IMR-90 (cell line): Measurements from ENCODE around the gene RAB31. TPM values are rescaled to one million over a fixed set of nuclear protein-coding genes. Genes with fewer than 3 reads are reported as not detected.

Experiments used
- ATAC-seq: fragments of 200-7000 bp; cut with Tn5 transposase; 2 replicates; pipeline ENCODE4 v1.9.1; 2020; ENCODE audit warnings: low read depth, mild to moderate bottlenecking, moderate library complexity
- BruUV-seq: library from RNA; stranded (reverse); fragments of 400-500 nt; replicated peaks from 2 replicates; lab custom pipeline; 2021; lab: Mats Ljungman, UMichigan
- CTCF ChIA-PET: fragments of 300-600 bp; formaldehyde crosslinking; extraction: SDS; loops from one replicate; lab custom pipeline; 2021; ENCODE audit warnings: antibody characterized with exemption; lab: Yijun Ruan, JAX
- POLR2A ChIA-PET: fragments of 300-600 bp; sonication (Branson Sonifier 250); formaldehyde crosslinking; loops from one replicate; lab custom pipeline; 2022; ENCODE audit warnings: antibody characterized with exemption; ENCODE audit not compliant: unreplicated experiment; lab: Charles Lee
- DNase-seq: peaks from one replicate; pipeline ENCODE4 v3.0.0; 2013
- H2AFZ ChIP-seq: replicated peaks from 2 replicates; pipeline ENCODE3; 2013; ENCODE audit warnings: low read length, mild to moderate bottlenecking; ENCODE audit not compliant: poor library complexity
- H2AK5ac ChIP-seq: 2 replicates; pipeline ENCODE4 v1.6.1; 2013; ENCODE audit warnings: low read depth, low read length, inconsistent platforms
- H2AK9ac ChIP-seq: replicated peaks from 2 replicates; pipeline ENCODE3; 2013; ENCODE audit warnings: mild to moderate bottlenecking, low read depth, low read length, moderate library complexity; ENCODE audit not compliant: poor library complexity
- H2BK120ac ChIP-seq: 2 replicates; pipeline ENCODE4 v1.6.1; 2013; ENCODE audit warnings: low read depth, low read length, inconsistent platforms
- H2BK15ac ChIP-seq: 3 replicates; pipeline ENCODE4 v1.6.1; 2013; ENCODE audit warnings: low read depth, low read length, inconsistent platforms
- H2BK20ac ChIP-seq: 2 replicates; pipeline ENCODE4 v1.6.1; 2013; ENCODE audit warnings: low read depth, mild to moderate bottlenecking, inconsistent platforms, low read length, moderate library complexity
- H2BK5ac ChIP-seq: 2 replicates; pipeline ENCODE4 v1.6.1; 2013; ENCODE audit warnings: mild to moderate bottlenecking, low read depth, low read length, inconsistent platforms; ENCODE audit not compliant: poor library complexity, severe bottlenecking
- H3K14ac ChIP-seq: replicated peaks from 2 replicates; pipeline ENCODE4 v1.6.1; 2013; ENCODE audit warnings: low read depth, low read length, inconsistent platforms
- H3K18ac ChIP-seq: 2 replicates; pipeline ENCODE4 v1.6.1; 2013; ENCODE audit warnings: low read depth, low read length, control low read depth
- H3K23ac ChIP-seq: 2 replicates; pipeline ENCODE4 v1.6.1; 2013; ENCODE audit warnings: low read depth, low read length, inconsistent platforms
- H3K27ac ChIP-seq: 2 replicates; pipeline ENCODE4 v1.5.1; 2013; ENCODE audit warnings: mild to moderate bottlenecking, control low read depth, low read length; ENCODE audit not compliant: insufficient read depth
- H3K27me3 ChIP-seq: 2 replicates; pipeline ENCODE4 v1.6.1; 2013; ENCODE audit warnings: low read length; ENCODE audit not compliant: control insufficient read depth, insufficient read depth
- H3K36me3 ChIP-seq: 2 replicates; pipeline ENCODE4 v1.6.1; 2013; ENCODE audit warnings: low read length, mixed read lengths; ENCODE audit not compliant: control insufficient read depth, insufficient read depth
- H3K4ac ChIP-seq: 2 replicates; pipeline ENCODE4 v1.6.1; 2013; ENCODE audit warnings: low read depth, low read length, inconsistent platforms
- H3K4me1 ChIP-seq: 2 replicates; pipeline ENCODE4 v1.6.1; 2013; ENCODE audit warnings: low read length, mixed read lengths; ENCODE audit not compliant: control insufficient read depth, insufficient read depth
- H3K4me2 ChIP-seq: 2 replicates; pipeline ENCODE4 v1.6.1; 2013; ENCODE audit warnings: low read depth, mild to moderate bottlenecking, control low read depth, low read length, moderate library complexity
- H3K4me3 ChIP-seq: 2 replicates; pipeline ENCODE4 v1.5.1; 2013; ENCODE audit warnings: low read depth, mild to moderate bottlenecking, control low read depth, low read length, moderate library complexity; ENCODE audit not compliant: insufficient read depth
- H3K56ac ChIP-seq: 2 replicates; pipeline ENCODE4 v1.6.1; 2013; ENCODE audit warnings: low read length, inconsistent platforms; ENCODE audit not compliant: insufficient read depth; ENCODE audit errors: extremely low read depth
- H3K79me1 ChIP-seq, 2 experiments: 2 replicates each; pipeline ENCODE4 v1.6.1; 2013; ENCODE audit warnings: low read length in 2 of 2, inconsistent platforms in 1 of 2, low read depth in 1 of 2
- H3K9ac ChIP-seq: 2 replicates; pipeline ENCODE4 v1.6.1; 2013; ENCODE audit warnings: low read depth, low read length, control low read depth
- H3K9me1 ChIP-seq: 2 replicates; pipeline ENCODE4 v1.6.1; 2013; ENCODE audit warnings: low read length, inconsistent platforms; ENCODE audit not compliant: insufficient read depth
- H3K9me3 ChIP-seq: 2 replicates; pipeline ENCODE4 v1.6.1; 2013; ENCODE audit warnings: low read length; ENCODE audit not compliant: control insufficient read depth, insufficient read depth
- H4K20me1 ChIP-seq: 2 replicates; pipeline ENCODE4 v1.6.1; 2013; ENCODE audit warnings: low read length, inconsistent platforms; ENCODE audit not compliant: insufficient read depth
- H4K5ac ChIP-seq: 2 replicates; pipeline ENCODE4 v1.6.1; 2013; ENCODE audit warnings: mild to moderate bottlenecking, low read depth, low read length, control low read depth
- H4K8ac ChIP-seq, 2 experiments: 2 replicates each; pipeline ENCODE4 v1.6.1; 2013; ENCODE audit warnings: low read depth in 2 of 2, low read length in 2 of 2, control low read depth in 1 of 2, inconsistent platforms in 1 of 2
- H4K91ac ChIP-seq: 2 replicates; pipeline ENCODE4 v1.6.1; 2013; ENCODE audit warnings: low read depth, low read length, inconsistent platforms; ENCODE audit not compliant: insufficient read depth
- CEBPB ChIP-seq: IDR thresholded peaks from 2 replicates; pipeline ENCODE4 v1.6.1; 2012; ENCODE audit warnings: low read depth, low read length, improper control_type of control experiment
- FOS ChIP-seq: fragments of 150-350 bp; IDR thresholded peaks from 2 replicates; pipeline ENCODE4 v1.6.1; 2016; ENCODE audit warnings: low read depth, low read length
- MAZ ChIP-seq: IDR thresholded peaks from 2 replicates; pipeline ENCODE4 v1.6.1; 2012; ENCODE audit warnings: low read depth, mild to moderate bottlenecking, low read length, improper control_type of control experiment, moderate library complexity, borderline replicate concordance
- MXI1 ChIP-seq: IDR thresholded peaks from 2 replicates; pipeline ENCODE4 v1.6.1; 2012; ENCODE audit warnings: low read depth, mild to moderate bottlenecking, low read length, moderate library complexity, borderline replicate concordance
- RAD21 ChIP-seq: IDR thresholded peaks from 2 replicates; pipeline ENCODE4 v1.6.1; 2012; ENCODE audit warnings: low read length, improper control_type of control experiment
- RFX5 ChIP-seq: IDR thresholded peaks from 2 replicates; pipeline ENCODE4 v1.8.0; 2012; ENCODE audit warnings: low read depth, mild to moderate bottlenecking, low read length, moderate library complexity
- WGBS, 2 experiments: methylation state at CpG; one replicate each; pipeline versions ENCODE4 v1.1.5 to v1.1.7; 2013; ENCODE audit warnings: missing lambda C conversion rate in 2 of 2; ENCODE audit not compliant: insufficient read length in 1 of 2; ENCODE audit errors: extremely low coverage in 2 of 2; 5-methylcytosine and 5-hydroxymethylcytosine counted together
- dilution Hi-C: fragments of 300-500 bp; cut with HindIII; formaldehyde crosslinking; loops from one replicate; pipeline ENCODE4 v1.14.3; 2018; ENCODE audit warnings: low sequenced_read_pairs; ENCODE audit not compliant: unreplicated experiment
- in situ Hi-C: fragments of 300-500 bp; cut with MboI; formaldehyde crosslinking; loops from 3 replicates; pipeline ENCODE4 v1.14.3; 2019; ENCODE audit warnings: low sequenced_read_pairs, inconsistent platforms, mixed read lengths
- intact Hi-C: fragments of 100-400 bp; cut with micrococcal nuclease; formaldehyde crosslinking; loops from 2 replicates; pipeline ENCODE4 v1.10.0; 2022
- polyA plus RNA-seq, 3 experiments: library from polyadenylated mRNA; depleted of rRNA; stranded (reverse); fragments of >200 nt; gene quantifications; 2 replicates each; pipeline ENCODE4 v1.2.3, GENCODE V29; 2012; ENCODE audit warnings: low replicate concordance in 1 of 3
- total RNA-seq: library from RNA; depleted of rRNA; stranded (reverse); fragments of >200 nt; gene quantifications from 2 replicates; pipeline ENCODE4 v1.2.3, GENCODE V29; 2012

The RAB31 gene
- total and polyA plus RNA-seq, 2 of the 4 experiments (the other 2 are of a cell fraction), result 13.8 to 26.9 TPM

- no TSS peak for BruUV-seq
- in situ Hi-C loops, result no loop called here
- CTCF ChIA-PET, result no interaction called here
These were observed 141.5 kb downstream of the RAB31 start for GRCh38 chr18:9849407-9850283.

More at GRCh38 chr18:9849407-9850283, 141.5 kb downstream of the RAB31 start:
- TF ChIP-seq MAZ, result no peak
- TF ChIP-seq CEBPB, result no peak
- TF ChIP-seq RAD21, result no peak
- TF ChIP-seq MXI1, result no peak
- TF ChIP-seq RFX5, result no peak
- TF ChIP-seq FOS, result no peak
- H2BK120ac ChIP-seq, result no peak overlapping the region
- H3K4me3 ChIP-seq, result no peak overlapping the region
- 0 out of 2 replicates have a peak, but pooled peaks cover 2% of the 10 kb centered on the region for H3K9me3 ChIP-seq
- H3K27ac ChIP-seq, result no peak overlapping the region
- H2AFZ ChIP-seq, result no peak overlapping the region
- no peak overlapping the region for H3K18ac ChIP-seq
- peaks cover 4 to 5% of the 10 kb centered on the region in 2 experiments; a peak in 3 of 4 replicates for H3K79me1 ChIP-seq
- H4K91ac ChIP-seq, result no peak overlapping the region
- H3K4me2 ChIP-seq, result no peak overlapping the region
- no peak overlapping the region for H3K56ac ChIP-seq
- H3K4ac ChIP-seq, result no peak overlapping the region
- no peak overlapping the region for H2BK5ac ChIP-seq
- H3K23ac ChIP-seq, result no peak overlapping the region
- no peak for ATAC-seq
- dilution Hi-C loops, result no loop called here
- no peak overlapping the region for H3K9ac ChIP-seq
- 91% methylated on average over 12 of the region's 18 CpGs; no CpG with 5 or more reads in 1 of the 2 experiments for WGBS, 2 experiments
- H2AK5ac ChIP-seq, result no peak overlapping the region
- H2AK9ac ChIP-seq, result no peak overlapping the region
- no peak for DNase-seq
- peaks cover 4% of the 10 kb centered on the region for H3K4me1 ChIP-seq
- H4K8ac ChIP-seq, result no peak overlapping the region
- no peak overlapping the region for H4K5ac ChIP-seq
- POLR2A ChIA-PET, result no interaction called here
- no peaks in the 10 kb centered on the region for H4K20me1 ChIP-seq
- no peak overlapping the region for H2BK20ac ChIP-seq
- intact Hi-C loops, result no loop called here
- no peak overlapping the region for H2BK15ac ChIP-seq
- no peaks in the 10 kb centered on the region for H3K36me3 ChIP-seq
- no peaks in the 10 kb centered on the region for H3K27me3 ChIP-seq
- no peak overlapping the region for H3K14ac ChIP-seq
- 0 out of 2 replicates have a peak, but pooled peaks cover 7% of the 10 kb centered on the region for H3K9me1 ChIP-seq
